GM12872 (cell line): ENCODE results near the gene KCNG4.

Source experiments
- CTCF ChIP-seq: IDR thresholded peaks from 3 replicates; pipeline ENCODE4 v1.5.1; 2011; ENCODE audit warnings: low read depth, mild to moderate bottlenecking, low read length, moderate library complexity; ENCODE audit not compliant: insufficient read depth

The KCNG4 gene

GRCh38 chr16:84272740-84273320 is 33.0 kb upstream of the KCNG4 start:
- TF ChIP-seq CTCF = no peak

- TF ChIP-seq CTCF = no peak
Measured at GRCh38 chr16:84271866-84272265, 32.1 kb upstream of the KCNG4 start.

- TF ChIP-seq CTCF = no peak
Measured at GRCh38 chr16:84271037-84271436, 31.2 kb upstream of the KCNG4 start.

- TF ChIP-seq CTCF = no peak
Measured at GRCh38 chr16:84270531-84270930, 30.7 kb upstream of the KCNG4 start.

GRCh38 chr16:84270071-84270470 is 30.3 kb upstream of the KCNG4 start:
- TF ChIP-seq CTCF = no peak

GRCh38 chr16:84268291-84269040 is 28.7 kb upstream of the KCNG4 start:
- TF ChIP-seq CTCF = no peak

- no peak for TF ChIP-seq CTCF
Measured at GRCh38 chr16:84267380-84267779, 27.6 kb upstream of the KCNG4 start.
